Measurements from ENCODE around the gene GNB2.
"Not testable (repeated sequence)": the region's sequence is repeated elsewhere in the genome, so short reads cannot be mapped to it uniquely, and the experiment has no call there.

The GNB2 gene

DNA sequence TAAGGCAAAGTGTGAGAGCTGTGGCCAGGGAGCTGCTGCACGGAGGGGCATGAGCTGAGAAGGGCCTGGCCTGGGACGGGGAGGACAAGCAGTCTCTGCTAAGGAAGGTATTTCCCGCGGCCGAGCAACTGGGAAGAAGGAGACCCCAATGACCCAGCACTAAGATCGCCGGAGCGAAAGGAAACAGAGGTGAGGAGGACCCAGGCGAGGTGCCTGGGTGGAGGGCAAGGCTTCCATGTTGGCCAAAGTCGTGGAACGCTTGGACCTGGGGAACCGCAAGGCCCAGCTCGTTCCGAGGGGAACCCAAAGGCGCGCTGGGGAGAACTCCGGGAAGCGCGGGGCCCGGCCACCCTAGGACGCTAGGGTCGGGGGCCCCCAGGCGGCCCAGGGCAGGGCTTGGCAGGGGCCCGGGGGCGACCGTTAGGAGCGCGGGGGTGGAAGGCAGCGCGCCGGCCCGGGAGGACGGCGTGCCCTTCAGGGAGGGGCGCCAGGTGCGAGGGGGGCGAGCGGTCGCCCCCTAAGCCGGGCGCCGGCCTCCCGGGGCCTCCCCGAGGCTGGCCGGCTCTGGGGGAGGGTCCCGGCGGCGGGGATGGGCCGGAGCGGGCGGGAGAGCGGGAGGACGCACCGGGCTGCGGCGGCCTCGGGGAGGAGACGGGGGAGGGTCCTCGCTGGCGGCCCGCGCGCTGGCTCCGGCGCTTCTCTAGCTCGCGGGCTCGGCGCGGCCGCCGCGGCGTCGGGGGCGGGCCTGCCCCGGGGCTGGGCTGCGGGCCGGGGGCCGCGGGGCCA lies 20.0 kb downstream of the GNB2 start:
- TF ChIP-seq, protein P1, sequence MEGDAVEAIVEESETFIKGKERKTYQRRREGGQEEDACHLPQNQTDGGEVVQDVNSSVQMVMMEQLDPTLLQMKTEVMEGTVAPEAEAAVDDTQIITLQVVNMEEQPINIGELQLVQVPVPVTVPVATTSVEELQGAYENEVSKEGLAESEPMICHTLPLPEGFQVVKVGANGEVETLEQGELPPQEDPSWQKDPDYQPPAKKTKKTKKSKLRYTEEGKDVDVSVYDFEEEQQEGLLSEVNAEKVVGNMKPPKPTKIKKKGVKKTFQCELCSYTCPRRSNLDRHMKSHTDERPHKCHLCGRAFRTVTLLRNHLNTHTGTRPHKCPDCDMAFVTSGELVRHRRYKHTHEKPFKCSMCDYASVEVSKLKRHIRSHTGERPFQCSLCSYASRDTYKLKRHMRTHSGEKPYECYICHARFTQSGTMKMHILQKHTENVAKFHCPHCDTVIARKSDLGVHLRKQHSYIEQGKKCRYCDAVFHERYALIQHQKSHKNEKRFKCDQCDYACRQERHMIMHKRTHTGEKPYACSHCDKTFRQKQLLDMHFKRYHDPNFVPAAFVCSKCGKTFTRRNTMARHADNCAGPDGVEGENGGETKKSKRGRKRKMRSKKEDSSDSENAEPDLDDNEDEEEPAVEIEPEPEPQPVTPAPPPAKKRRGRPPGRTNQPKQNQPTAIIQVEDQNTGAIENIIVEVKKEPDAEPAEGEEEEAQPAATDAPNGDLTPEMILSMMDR (conservative IDR thresholded peaks at IDR 0.05; ENCODE audit: low read depth, low read length): no peak
- DNase-seq (ENCODE audit: low read depth): no peak
- peak overlapping the region; percentile 72 for H3K4me3 ChIP-seq (ENCODE audit: low read depth, low read length)

GRCh38 chr7:100694098-100694745 lies 20.7 kb downstream of the GNB2 start, which contains the start of gene GIGYF1:
TSS of gene GIGYF1 (minus strand) at chr7:100694250. CDS start at chr7:100688238, 6,012 bp downstream.
- H3K4me3 ChIP-seq (ENCODE audit: low read depth, low read length): peak within 1 kb of the TSS; percentile 72
- peak; percentile 54 for DNase-seq (ENCODE audit: low read depth)
- TF ChIP-seq, protein P1 (conservative IDR thresholded peaks at IDR 0.05; ENCODE audit: low read depth, low read length): no peak

GRCh38 chr7:100696123-100696521 lies 22.6 kb downstream of the GNB2 start:
- DNase-seq (ENCODE audit: low read depth): no peak
- TF ChIP-seq, protein P1 (conservative IDR thresholded peaks at IDR 0.05; ENCODE audit: low read depth, low read length): no peak
- H3K4me3 ChIP-seq (ENCODE audit: low read depth, low read length): no peak overlapping the region

DNA sequence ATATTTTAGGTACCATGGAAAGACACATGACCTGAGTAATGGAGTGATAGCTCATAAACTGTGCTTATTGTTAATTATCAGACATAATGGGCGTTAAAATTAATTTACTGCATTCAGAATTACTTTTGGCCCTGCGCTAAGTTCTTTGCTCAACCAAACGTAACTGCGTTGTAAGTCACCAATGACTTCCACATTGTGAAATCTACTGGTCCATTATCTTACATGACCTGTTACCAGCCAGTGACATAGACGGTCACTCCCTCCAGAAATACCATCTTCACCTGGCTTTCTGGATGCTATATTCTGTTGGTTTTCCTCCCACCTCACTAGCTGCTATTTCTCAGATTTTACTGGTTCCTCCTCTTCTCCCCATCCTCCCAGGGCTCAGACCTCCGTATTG lies 25.5 kb downstream of the GNB2 start:
- H3K4me3 ChIP-seq (ENCODE audit: low read depth, low read length): no peak overlapping the region
- TF ChIP-seq, protein P1 (conservative IDR thresholded peaks at IDR 0.05; ENCODE audit: low read depth, low read length): no peak
- DNase-seq (ENCODE audit: low read depth): no peak

- not testable (repeated sequence) for DNase-seq (ENCODE audit: low read depth)
These were observed 27.5 kb downstream of the GNB2 start for GRCh38 chr7:100701089-100701488.

DNA sequence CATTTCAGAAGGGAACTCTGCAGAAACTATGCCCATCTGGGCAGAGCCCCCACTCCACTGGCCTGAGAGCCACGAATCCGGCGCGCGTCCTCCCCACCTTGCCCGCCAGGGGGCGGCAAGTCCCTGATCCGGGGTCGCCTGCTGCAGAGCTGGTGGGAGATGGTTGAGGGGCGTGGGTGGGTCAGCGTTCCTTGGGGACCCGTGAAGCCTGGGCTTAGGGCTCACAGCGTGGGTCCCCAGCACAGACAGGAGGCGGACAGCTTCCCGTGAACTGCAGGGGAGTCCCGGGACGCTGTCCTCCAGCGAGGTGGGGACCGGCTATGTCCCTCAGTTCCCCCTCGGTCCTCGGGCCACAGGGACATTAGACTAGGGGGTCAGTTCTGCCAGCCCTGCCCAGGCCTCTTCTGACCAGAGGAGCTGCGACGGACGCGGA lies 31.8 kb downstream of the GNB2 start:
- peak overlapping the region; percentile 97 for H3K4me3 ChIP-seq (ENCODE audit: low read depth, low read length)
- DNase-seq (ENCODE audit: low read depth): peak; percentile 72
- TF ChIP-seq, protein P1 (conservative IDR thresholded peaks at IDR 0.05; ENCODE audit: low read depth, low read length): peak; percentile 93

More at GRCh38 chr7:100701089-100701488, 27.5 kb downstream of the GNB2 start:
- H3K4me3 ChIP-seq (ENCODE audit: low read depth, low read length): not testable (repeated sequence)

- peak; percentile 99 for DNase-seq (ENCODE audit: low read depth)
- TF ChIP-seq, protein P1 (conservative IDR thresholded peaks at IDR 0.05; ENCODE audit: low read depth, low read length): no peak
- peak within 1 kb of the TSS; percentile 97 for H3K4me3 ChIP-seq (ENCODE audit: low read depth, low read length)
These were observed 32.5 kb downstream of the GNB2 start, which contains the start of gene POP7 for GRCh38 chr7:100705753-100706671. TSS of gene POP7 (plus strand) at chr7:100706121. CDS start at chr7:100706831, 710 bp downstream.
